ENCODE results near the gene U2AF2.
A peak's percentile ranks its signal among the peaks of the same experiment; 100 is the strongest.

Gene U2AF2

DNA sequence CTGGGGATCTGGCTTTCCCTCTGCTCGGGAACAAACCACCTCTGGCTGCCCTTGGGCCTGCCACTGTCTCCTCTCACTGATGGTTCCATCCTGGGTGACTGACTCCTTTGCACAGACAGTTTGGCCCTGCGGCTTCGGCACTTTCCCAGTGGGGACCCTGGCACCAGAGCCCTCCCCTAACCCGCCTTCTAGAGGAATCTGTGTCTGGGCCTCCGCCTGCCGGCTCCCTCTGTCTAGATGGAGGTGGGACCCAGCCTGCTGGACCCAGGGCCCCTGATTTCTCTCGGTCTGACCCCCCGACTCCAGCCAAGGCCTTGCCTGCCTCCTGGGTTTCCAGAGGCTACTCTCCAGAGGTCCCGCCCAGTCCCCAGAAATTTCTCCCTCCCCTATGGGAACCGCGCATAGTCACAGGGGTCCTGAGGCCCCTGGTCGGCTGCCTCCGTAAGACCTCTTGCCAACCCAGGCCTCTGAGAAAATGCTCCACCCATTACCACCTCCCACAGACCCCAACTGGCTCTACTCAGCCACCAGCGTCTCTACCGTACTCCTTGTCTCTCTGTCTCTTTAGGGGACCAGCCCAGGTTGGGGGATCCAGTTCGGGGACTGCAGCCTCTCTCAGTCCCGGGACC, 4.1 kb upstream of the U2AF2 start:
- no peak overlapping the region for H3K27ac Mint-ChIP-seq
- H3K9me3 Mint-ChIP-seq, result no peaks in the 10 kb centered on the region
- H3K36me3 Mint-ChIP-seq (ENCODE audit: low read depth), result peaks cover 16% of the 10 kb centered on the region
- no peaks in the 10 kb centered on the region for H3K27me3 Mint-ChIP-seq (ENCODE audit: low read depth, poor library complexity)
- peaks cover 26% of the 10 kb centered on the region for H3K4me1 Mint-ChIP-seq
- H3K4me3 Mint-ChIP-seq, result peak overlapping the region; percentile 62
- no peak for DNase-seq
- TF ChIP-seq CTCF (IDR thresholded peaks at IDR 0.05), result no peak

DNA sequence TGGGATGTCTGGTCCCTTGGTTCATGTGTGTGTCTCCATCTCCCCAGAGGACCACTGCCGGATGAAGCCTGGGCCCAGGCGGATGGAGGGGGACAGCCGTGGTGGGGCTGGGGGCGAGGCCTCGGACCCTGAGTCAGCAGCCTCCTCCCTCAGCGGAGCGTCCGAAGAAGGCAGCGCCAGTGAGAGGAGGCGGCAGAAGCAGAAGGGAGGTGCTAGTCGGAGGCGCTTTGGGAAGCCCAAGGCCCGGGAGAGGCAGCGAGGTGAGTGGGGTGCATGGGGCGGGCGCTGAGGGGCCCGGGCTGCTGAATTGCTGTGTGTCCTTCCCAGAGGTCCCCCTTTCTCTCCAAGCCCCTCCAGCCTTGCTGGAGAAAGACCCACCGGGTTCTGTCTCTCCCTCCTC, 3.6 kb upstream of the U2AF2 start:
- H3K4me1 Mint-ChIP-seq, result peaks cover 31% of the 10 kb centered on the region

GRCh38 chr19:55652311-55653128, 2.3 kb upstream of the U2AF2 start:
- no peaks in the 10 kb centered on the region for H3K9me3 Mint-ChIP-seq
- peak overlapping the region; percentile 54 for H3K4me3 Mint-ChIP-seq
- peaks cover 35% of the 10 kb centered on the region for H3K4me1 Mint-ChIP-seq
- H3K27ac Mint-ChIP-seq, result peak overlapping the region; percentile 68
- no peak for DNase-seq
- TF ChIP-seq CTCF (IDR thresholded peaks at IDR 0.05), result no peak
- H3K27me3 Mint-ChIP-seq (ENCODE audit: low read depth, poor library complexity), result no peaks in the 10 kb centered on the region
- peaks cover 8% of the 10 kb centered on the region for H3K36me3 Mint-ChIP-seq (ENCODE audit: low read depth)

More for the DNA sequence above, 3.6 kb upstream of the U2AF2 start:
- Mint-ChIP-seq H3K36me3 (ENCODE audit: low read depth) (peaks cover 16% of the 10 kb centered on the region), H3K9me3 (no peaks in the 10 kb centered on the region), H3K4me3 (peak overlapping the region; percentile 54), H3K27me3 (ENCODE audit: low read depth, poor library complexity) (no peaks in the 10 kb centered on the region), H3K27ac (no peak overlapping the region)
- no peak for DNase-seq
- no peak for TF ChIP-seq CTCF (IDR thresholded peaks at IDR 0.05)

- H3K4me1 Mint-ChIP-seq, result peaks cover 40% of the 10 kb centered on the region
- no peaks in the 10 kb centered on the region for H3K27me3 Mint-ChIP-seq (ENCODE audit: low read depth, poor library complexity)
- DNase-seq, result peak; percentile 98
- no peaks in the 10 kb centered on the region for H3K9me3 Mint-ChIP-seq
- peak overlapping the region; percentile 100 for H3K27ac Mint-ChIP-seq
- TF ChIP-seq CTCF (IDR thresholded peaks at IDR 0.05), result peak; percentile 99
- H3K4me3 Mint-ChIP-seq, result peak overlapping the region; percentile 97
- peaks cover 8% of the 10 kb centered on the region for H3K36me3 Mint-ChIP-seq (ENCODE audit: low read depth)
Observed at GRCh38 chr19:55653651-55654322, 1.0 kb upstream of the U2AF2 start.

DNA sequence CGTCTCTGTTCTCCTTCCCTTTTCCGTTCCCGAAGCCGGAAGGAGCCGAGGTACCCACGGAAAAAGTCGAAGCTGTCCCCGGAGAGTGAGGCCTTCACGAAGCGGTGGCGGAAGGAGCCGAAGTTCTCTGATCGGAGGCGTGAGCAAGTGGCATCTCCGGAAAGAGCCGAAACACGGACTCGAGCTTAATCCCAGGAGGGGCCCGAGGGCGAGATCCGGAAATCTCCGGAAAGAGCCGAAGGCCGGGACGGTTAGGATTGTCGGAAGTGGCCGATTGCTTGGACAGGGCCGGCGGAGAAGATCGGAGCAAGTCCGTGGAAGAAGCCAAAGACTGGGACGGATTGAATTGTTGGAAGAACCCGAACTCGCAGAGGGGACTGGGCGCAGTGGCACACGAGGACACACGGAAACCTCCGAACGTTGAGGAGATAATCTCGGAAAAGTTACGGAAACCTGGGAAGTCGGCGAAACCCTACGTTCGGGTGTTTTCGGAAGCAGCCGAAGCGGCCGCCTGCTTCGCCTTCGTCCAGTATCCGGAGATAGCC, 440 bp upstream of the U2AF2 start:
- peak overlapping the region; percentile 100 for H3K27ac Mint-ChIP-seq
- peak; percentile 100 for DNase-seq
- H3K9me3 Mint-ChIP-seq, result no peaks in the 10 kb centered on the region
- peaks cover 11% of the 10 kb centered on the region for H3K36me3 Mint-ChIP-seq (ENCODE audit: low read depth)
- peak overlapping the region; percentile 97 for H3K4me3 Mint-ChIP-seq
- H3K27me3 Mint-ChIP-seq (ENCODE audit: low read depth, poor library complexity), result no peaks in the 10 kb centered on the region
- no peak for TF ChIP-seq CTCF (IDR thresholded peaks at IDR 0.05)
- H3K4me1 Mint-ChIP-seq, result peaks cover 39% of the 10 kb centered on the region

Measured in nephron progenitor cell (in vitro differentiated cells).